Ovary (tissue), 9 donors: ENCODE results near the gene MPPED2. TPM values are rescaled to one million over a fixed set of nuclear protein-coding genes. Genes with fewer than 3 reads are reported as not detected.

Experiments
- DNase-seq, 5 donors: peaks; one replicate each; pipeline ENCODE4 v3.0.0-alpha.2; 2019 to 2020
- H3K27ac ChIP-seq, 2 donors: fragments of 200-600 bp; one replicate each; pipeline versions ENCODE4 v1.5.1 to v1.8.0; 2019 to 2022
- H3K27me3 ChIP-seq: fragments of 200-600 bp; one replicate; pipeline ENCODE4 v1.8.0; 2022
- H3K36me3 ChIP-seq: fragments of 200-600 bp; sonication (generic); one replicate; pipeline ENCODE4 v1.5.1; 2019
- H3K4me1 ChIP-seq: one replicate; pipeline ENCODE4 v1.8.1; 2013; ENCODE audit warnings: mild to moderate bottlenecking, moderate library complexity; ENCODE audit not compliant: insufficient read depth
- H3K4me3 ChIP-seq: fragments of 200-600 bp; sonication (generic); one replicate; pipeline ENCODE4 v1.5.1; 2017
- H3K9me3 ChIP-seq, 2 donors: fragments of 200-600 bp in 1 of 2; sonication (generic) in 1 of 2; one replicate each; pipeline versions ENCODE4 v1.5.1 to v1.8.1; 2013 to 2019; ENCODE audit warnings: mild to moderate bottlenecking in 1 of 2, moderate library complexity in 1 of 2
- CTCF ChIP-seq, 3 donors: fragments of 450-650 bp in 2 of 3; fragments of 200-600 bp in 1 of 3; IDR thresholded peaks; one replicate each; pipeline versions ENCODE4 v1.5.1 to v1.8.0; 2016 to 2022; ENCODE audit warnings: antibody characterized with exemption in 3 of 3, mild to moderate bottlenecking in 1 of 3
- EP300 ChIP-seq: sonication (generic); formaldehyde crosslinking; IDR thresholded peaks from one replicate; pipeline ENCODE4 v1.6.1; 2017; ENCODE audit warnings: antibody characterized with exemption
- POLR2A ChIP-seq: fragments of 450-650 bp; IDR thresholded peaks from one replicate; pipeline ENCODE4 v1.6.1; 2017; ENCODE audit warnings: antibody characterized with exemption, mild to moderate bottlenecking, moderate library complexity
- WGBS, 3 donors: extraction: QIAGEN DNeasy Blood & Tissue Kit in 1 of 3; methylation state at CpG; one replicate each; pipeline versions ENCODE4 v1.1.5 to v1.1.7; 2013 to 2017; 5-methylcytosine and 5-hydroxymethylcytosine counted together
- intact Hi-C, 4 donors: fragments of 100-400 bp; cut with DNase I; formaldehyde crosslinking; loops; one replicate each; pipeline versions ENCODE4 v1.11.0 to v1.15.1; 2022 to 2023
- polyA plus RNA-seq, 2 donors: library from polyadenylated mRNA; stranded (reverse); fragments of 200-250 nt in 1 of 2; fragments of 350-450 nt in 1 of 2; fragmentation: Illumina TruSeq in 1 of 2; extraction: RNeasy Lipid Tissue Mini Kit (QIAGEN cat#74804) in 1 of 2; gene quantifications; one replicate each; pipeline ENCODE4 v1.2.3, GENCODE V29; 2013 to 2014
- total RNA-seq, 7 donors: library from RNA; depleted of rRNA in 2 of 7; stranded (reverse); fragments of >200 nt in 2 of 7; fragmentation: NEBNext Ultra II Directional in 3 of 7; extraction: Animal tissue kit (Norgen Biotek cat#: 25700) in 3 of 7; gene quantifications; one replicate each; pipeline versions ENCODE4 v1.1.0 to v1.2.4, GENCODE V29; 2016 to 2023
- donor health status: DM: no; HTN: no; CAD: no; lungs with moderate emphysema.
- donor health status: DM: no; HTN: no; CAD: no.
- donor health status: Bipolar disorder and iron deficiency.
- donor health status: DM: yes; HTN: yes; CAD: no.
- donor health status: DM: no; HTN: no; CAD: no.
- donor health status: DM: yes; HTN: yes; CAD: no.

The MPPED2 gene
- total and polyA plus RNA-seq, 9 donors = 0.30 to 10.1 (median 2.9) TPM

- DNase-seq = no peak
- Histone ChIP-seq H3K36me3 (no peaks in the 10 kb centered on the region), H3K4me1 (no peaks in the 10 kb centered on the region), H3K27me3 (no peaks in the 10 kb centered on the region), H3K27ac (no peak overlapping the region), H3K9me3 (no peaks in the 10 kb centered on the region), H3K4me3 (no peak overlapping the region)
- intact Hi-C loops = no loop called here
- no peak for TF ChIP-seq CTCF (IDR thresholded peaks at IDR 0.05)
- no peak for TF ChIP-seq EP300
- TF ChIP-seq POLR2A = no peak
- WGBS, 3 donors = 27 to 86% (median 72%) methylated on average over 1 of the region's 1 CpG
Observed at GRCh38 chr11:30546334-30546733, 39.8 kb downstream of the MPPED2 start.

- no peak for DNase-seq
- Histone ChIP-seq H3K27ac (no peak overlapping the region), H3K36me3 (no peaks in the 10 kb centered on the region), H3K4me1 (no peaks in the 10 kb centered on the region), H3K4me3 (no peak overlapping the region), H3K27me3 (no peaks in the 10 kb centered on the region), H3K9me3 (no peaks in the 10 kb centered on the region)
- 94 to 96% (median 95%) methylated on average over 5 of the region's 5 CpGs for WGBS, 3 donors
- TF ChIP-seq CTCF (IDR thresholded peaks at IDR 0.05) (no peak), EP300 (no peak), POLR2A (no peak)
- intact Hi-C loops = no loop called here
Observed at GRCh38 chr11:30545507-30545906, 40.6 kb downstream of the MPPED2 start.

- no peak overlapping the region for H3K4me3 ChIP-seq
- 83 to 99% (median 91%) methylated on average over 1 of the region's 1 CpG for WGBS, 3 donors
Observed at GRCh38 chr11:30543066-30543465, 43.1 kb downstream of the MPPED2 start.

GRCh38 chr11:30540781-30541180 lies 45.4 kb downstream of the MPPED2 start:
- Histone ChIP-seq H3K27ac (no peak overlapping the region), H3K4me1 (no peaks in the 10 kb centered on the region), H3K4me3 (no peak overlapping the region), H3K9me3 (no peaks in the 10 kb centered on the region), H3K36me3 (no peaks in the 10 kb centered on the region), H3K27me3 (no peaks in the 10 kb centered on the region)
- WGBS, 3 donors = 83 to 100% (median 92%) methylated on average over 1 of the region's 1 CpG
- intact Hi-C loops = no loop called here
- TF ChIP-seq EP300 = no peak
- no peak for TF ChIP-seq CTCF (IDR thresholded peaks at IDR 0.05)
- TF ChIP-seq POLR2A = no peak
- DNase-seq = no peak

More at GRCh38 chr11:30543066-30543465, 43.1 kb downstream of the MPPED2 start:
- intact Hi-C loops = no loop called here
- DNase-seq = no peak
- Histone ChIP-seq H3K36me3 (no peaks in the 10 kb centered on the region), H3K27ac (no peak overlapping the region), H3K9me3 (no peaks in the 10 kb centered on the region), H3K4me1 (no peaks in the 10 kb centered on the region), H3K27me3 (no peaks in the 10 kb centered on the region)
- TF ChIP-seq CTCF (IDR thresholded peaks at IDR 0.05) = no peak

GRCh38 chr11:30538251-30538650 lies 47.9 kb downstream of the MPPED2 start:
- H3K27me3 ChIP-seq = no peaks in the 10 kb centered on the region
- TF ChIP-seq CTCF (IDR thresholded peaks at IDR 0.05) = no peak
- no peak for TF ChIP-seq POLR2A
- no peak for TF ChIP-seq EP300
- no peaks in the 10 kb centered on the region for H3K9me3 ChIP-seq
- H3K36me3 ChIP-seq = no peaks in the 10 kb centered on the region
- no peak overlapping the region for H3K4me3 ChIP-seq
- no peak overlapping the region for H3K27ac ChIP-seq
- intact Hi-C loops = no loop called here
- no peaks in the 10 kb centered on the region for H3K4me1 ChIP-seq
- DNase-seq = no peak
